Loucy (cell line): Measurements from ENCODE around the gene PCP4L1.

Experiments used
- EZH2phosphoT487 ChIP-seq: fragments of 200-600 bp; IDR thresholded peaks from 2 replicates; pipeline ENCODE4 v1.6.1; 2018; ENCODE audit warnings: antibody characterized with exemption, mild to moderate bottlenecking, moderate library complexity, borderline replicate concordance
- TF ChIP-seq, protein P1 (sequence below): fragments of 200-600 bp; sonication (generic); conservative IDR thresholded peaks from 2 replicates; pipeline ENCODE4 v1.5.1; 2014; ENCODE audit warnings: mild to moderate bottlenecking, antibody characterized with exemption, low read length

DNA sequence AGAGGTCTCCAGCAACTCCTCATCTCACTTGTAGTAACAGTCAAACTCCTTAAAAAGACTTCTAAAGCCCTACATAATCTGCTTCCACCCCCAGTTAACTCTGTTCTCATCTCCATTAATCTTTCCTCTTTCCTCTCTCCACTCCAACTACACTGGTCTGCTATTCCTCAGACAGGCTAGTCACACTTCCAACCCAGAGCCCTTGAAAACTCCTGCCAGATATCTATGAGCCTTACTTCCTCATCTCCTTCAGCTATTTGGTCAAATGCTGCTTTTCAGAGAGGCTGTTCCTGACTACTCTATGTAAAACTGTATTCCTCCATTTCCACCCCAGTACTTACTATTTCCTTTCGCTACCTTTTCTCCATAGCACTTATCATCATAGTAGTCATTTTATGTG lies 24.4 kb downstream of the PCP4L1 start:
- TF ChIP-seq, protein P1, sequence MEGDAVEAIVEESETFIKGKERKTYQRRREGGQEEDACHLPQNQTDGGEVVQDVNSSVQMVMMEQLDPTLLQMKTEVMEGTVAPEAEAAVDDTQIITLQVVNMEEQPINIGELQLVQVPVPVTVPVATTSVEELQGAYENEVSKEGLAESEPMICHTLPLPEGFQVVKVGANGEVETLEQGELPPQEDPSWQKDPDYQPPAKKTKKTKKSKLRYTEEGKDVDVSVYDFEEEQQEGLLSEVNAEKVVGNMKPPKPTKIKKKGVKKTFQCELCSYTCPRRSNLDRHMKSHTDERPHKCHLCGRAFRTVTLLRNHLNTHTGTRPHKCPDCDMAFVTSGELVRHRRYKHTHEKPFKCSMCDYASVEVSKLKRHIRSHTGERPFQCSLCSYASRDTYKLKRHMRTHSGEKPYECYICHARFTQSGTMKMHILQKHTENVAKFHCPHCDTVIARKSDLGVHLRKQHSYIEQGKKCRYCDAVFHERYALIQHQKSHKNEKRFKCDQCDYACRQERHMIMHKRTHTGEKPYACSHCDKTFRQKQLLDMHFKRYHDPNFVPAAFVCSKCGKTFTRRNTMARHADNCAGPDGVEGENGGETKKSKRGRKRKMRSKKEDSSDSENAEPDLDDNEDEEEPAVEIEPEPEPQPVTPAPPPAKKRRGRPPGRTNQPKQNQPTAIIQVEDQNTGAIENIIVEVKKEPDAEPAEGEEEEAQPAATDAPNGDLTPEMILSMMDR = no peak
- TF ChIP-seq EZH2phosphoT487 = no peak
